Upper lobe of left lung (tissue), 6 donors: ENCODE data around the gene SLC36A2. TPM values are rescaled to one million over a fixed set of nuclear protein-coding genes. Genes with fewer than 3 reads are reported as not detected.

ENCODE experiments used
- ATAC-seq, 2 donors: fragments of 200-7000 bp; cut with Tn5 transposase; one replicate each; pipeline ENCODE4 v1.9.1; 2022; ENCODE audit warnings: mild to moderate bottlenecking in 2 of 2, moderate library complexity in 2 of 2; ENCODE audit not compliant: low FRiP score in 2 of 2
- DNase-seq, 2 donors: peaks; one replicate each; pipeline ENCODE4 v3.0.0-alpha.2; 2019 to 2020
- H3K27ac ChIP-seq, 4 donors: fragments of 200-600 bp; sonication (generic); one replicate each; pipeline ENCODE4 v1.5.1; 2016 to 2019
- H3K27me3 ChIP-seq, 4 donors: fragments of 200-600 bp; sonication (generic); one replicate each; pipeline ENCODE4 v1.5.1; 2017 to 2019
- H3K36me3 ChIP-seq, 4 donors: fragments of 200-600 bp; sonication (generic); one replicate each; pipeline ENCODE4 v1.5.1; 2016 to 2019
- H3K4me1 ChIP-seq, 4 donors: fragments of 200-600 bp; sonication (generic); one replicate each; pipeline ENCODE4 v1.5.1; 2018 to 2019
- H3K4me3 ChIP-seq, 4 donors: fragments of 200-600 bp; sonication (generic); one replicate each; pipeline ENCODE4 v1.5.1; 2017 to 2019; ENCODE audit warnings: mild to moderate bottlenecking in 2 of 4, moderate library complexity in 1 of 4
- H3K9me3 ChIP-seq, 4 donors: fragments of 200-600 bp; sonication (generic); one replicate each; pipeline ENCODE4 v1.5.1; 2018 to 2019
- EP300 ChIP-seq, 4 donors: sonication (generic); formaldehyde crosslinking; IDR thresholded peaks; one replicate each; pipeline ENCODE4 v1.5.1; 2017; ENCODE audit warnings: antibody characterized with exemption in 4 of 4, control low read depth in 2 of 4
- POLR2A ChIP-seq, 4 donors: fragments of 450-650 bp; IDR thresholded peaks; one replicate each; pipeline ENCODE4 v1.5.1; 2016 to 2017; ENCODE audit warnings: antibody characterized with exemption in 4 of 4, mild to moderate bottlenecking in 2 of 4
- POLR2AphosphoS5 ChIP-seq, 2 donors: sonication (generic); formaldehyde crosslinking; IDR thresholded peaks; one replicate each; pipeline ENCODE4 v1.5.1; 2017; ENCODE audit warnings: antibody characterized with exemption in 2 of 2
- WGBS, 2 donors: methylation state at CpG; one replicate each; pipeline ENCODE4 v1.1.5; 2017 to 2018; 5-methylcytosine and 5-hydroxymethylcytosine counted together
- total RNA-seq, 6 donors: library from RNA; depleted of rRNA in 4 of 6; stranded (reverse); fragments of >200 nt in 4 of 6; gene quantifications; one replicate each; pipeline versions ENCODE4 v1.1.0 to v1.2.1, GENCODE V29; 2016 to 2021
- TF ChIP-seq, protein P1 (sequence below), 6 experiments: fragments of 450-650 bp in 4 of 6; fragments of 200-600 bp in 2 of 6; sonication (generic) in 2 of 6; IDR thresholded peaks; one replicate each; pipeline ENCODE4 v1.5.1; 2016 to 2019; ENCODE audit warnings: antibody characterized with exemption in 6 of 6
- donor health status: DM: no; HTN: no; CAD: no; lungs with moderate emphysema.
- donor health status: DM: no; HTN: yes; CAD: no; lungs with severe emphysema.

SLC36A2 gene
- total RNA-seq, 6 donors from 2014 or later, result not detected

DNA sequence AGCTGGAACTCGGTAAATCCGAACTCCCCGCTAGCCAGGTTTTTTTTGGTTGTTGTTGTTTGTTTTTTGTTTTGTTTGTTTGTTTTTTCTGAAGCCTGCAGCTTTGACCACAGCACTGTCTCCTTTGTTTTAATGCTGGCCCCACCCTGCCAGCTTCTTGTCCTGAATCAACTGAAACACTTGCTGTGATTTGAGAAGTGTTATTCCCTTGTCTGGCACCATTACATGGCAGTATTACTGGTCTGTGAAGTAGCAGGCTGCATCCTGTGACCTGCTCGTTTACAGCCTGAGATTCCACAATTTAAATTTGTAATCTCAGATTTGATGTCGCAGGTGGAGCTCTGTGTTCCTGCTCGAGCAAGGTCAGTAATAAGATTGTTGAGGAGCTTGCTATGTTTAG is 1.4 kb upstream of the SLC36A2 start:
- Histone ChIP-seq H3K9me3 (no peaks in the 10 kb centered on the region), H3K4me3 (no peak overlapping the region), H3K36me3 (no peaks in the 10 kb centered on the region), H3K4me1 (peaks cover 0 to 5% (median 0%) of the 10 kb centered on the region in 4 donors), H3K27ac (no peak overlapping the region), H3K27me3 (peaks cover 0 to 2% (median 0%) of the 10 kb centered on the region in 4 donors)
- WGBS, 2 donors, result 46 to 48% methylated on average over 6 of the region's 6 CpGs
- DNase-seq (no peak), ATAC-seq (no peak)
- TF ChIP-seq POLR2AphosphoS5 (IDR thresholded peaks at IDR 0.05), result no peak
- no peak for TF ChIP-seq POLR2A (IDR thresholded peaks at IDR 0.05)
- TF ChIP-seq EP300 (IDR thresholded peaks at IDR 0.05), result no peak
- TF ChIP-seq, protein P1, sequence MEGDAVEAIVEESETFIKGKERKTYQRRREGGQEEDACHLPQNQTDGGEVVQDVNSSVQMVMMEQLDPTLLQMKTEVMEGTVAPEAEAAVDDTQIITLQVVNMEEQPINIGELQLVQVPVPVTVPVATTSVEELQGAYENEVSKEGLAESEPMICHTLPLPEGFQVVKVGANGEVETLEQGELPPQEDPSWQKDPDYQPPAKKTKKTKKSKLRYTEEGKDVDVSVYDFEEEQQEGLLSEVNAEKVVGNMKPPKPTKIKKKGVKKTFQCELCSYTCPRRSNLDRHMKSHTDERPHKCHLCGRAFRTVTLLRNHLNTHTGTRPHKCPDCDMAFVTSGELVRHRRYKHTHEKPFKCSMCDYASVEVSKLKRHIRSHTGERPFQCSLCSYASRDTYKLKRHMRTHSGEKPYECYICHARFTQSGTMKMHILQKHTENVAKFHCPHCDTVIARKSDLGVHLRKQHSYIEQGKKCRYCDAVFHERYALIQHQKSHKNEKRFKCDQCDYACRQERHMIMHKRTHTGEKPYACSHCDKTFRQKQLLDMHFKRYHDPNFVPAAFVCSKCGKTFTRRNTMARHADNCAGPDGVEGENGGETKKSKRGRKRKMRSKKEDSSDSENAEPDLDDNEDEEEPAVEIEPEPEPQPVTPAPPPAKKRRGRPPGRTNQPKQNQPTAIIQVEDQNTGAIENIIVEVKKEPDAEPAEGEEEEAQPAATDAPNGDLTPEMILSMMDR (IDR thresholded peaks at IDR 0.05), result no peak

DNA sequence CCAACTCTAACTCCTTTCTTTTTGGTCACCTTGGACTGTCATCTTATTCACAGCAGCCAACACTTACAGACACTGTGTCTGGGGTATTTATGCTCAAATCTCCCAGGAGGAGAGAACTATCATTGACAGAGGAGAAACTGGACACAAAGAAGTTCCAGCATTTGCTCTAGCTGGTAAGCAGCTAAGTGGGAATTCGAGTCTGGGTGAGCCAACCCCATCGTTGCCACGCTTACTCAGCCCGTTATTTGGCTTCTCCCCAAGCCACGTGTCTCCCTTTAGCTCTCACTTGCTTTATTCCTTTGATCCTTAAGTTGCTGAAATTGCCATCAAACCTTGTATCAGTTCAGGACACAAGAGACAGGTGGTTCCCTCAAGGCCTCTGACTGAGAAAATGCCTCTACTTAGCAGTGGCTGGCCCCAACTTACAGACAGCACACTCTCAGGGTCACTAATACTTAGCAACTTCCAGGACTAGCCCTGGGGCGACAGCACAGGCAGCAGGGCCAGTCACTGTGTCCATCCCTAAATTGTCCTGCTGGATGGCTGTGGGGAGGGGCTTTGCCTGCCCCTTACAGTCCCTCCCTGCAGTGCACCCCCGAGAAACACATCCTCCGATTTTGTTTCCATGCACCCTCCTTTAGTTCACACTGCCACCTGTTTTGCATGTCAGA is 1.4 kb downstream of the SLC36A2 start:
- H3K27ac ChIP-seq, result no peak overlapping the region
- H3K4me3 ChIP-seq, result no peak overlapping the region
- no peak for TF ChIP-seq EP300 (IDR thresholded peaks at IDR 0.05)
- no peak for TF ChIP-seq POLR2AphosphoS5 (IDR thresholded peaks at IDR 0.05)
- TF ChIP-seq POLR2A (IDR thresholded peaks at IDR 0.05), result no peak
- TF ChIP-seq, protein P1 (IDR thresholded peaks at IDR 0.05), result no peak
- DNase-seq, result no peak
- H3K27me3 ChIP-seq, result peaks cover 0 to 2% (median 0%) of the 10 kb centered on the region in 4 donors
- H3K4me1 ChIP-seq, result peaks cover 0 to 5% (median 0%) of the 10 kb centered on the region in 4 donors
- WGBS, 2 donors, result 32 to 53% methylated on average over 7 to 8 of the region's 8 CpGs
- ATAC-seq, result no peak
- H3K9me3 ChIP-seq, result no peaks in the 10 kb centered on the region
- no peaks in the 10 kb centered on the region for H3K36me3 ChIP-seq

DNA sequence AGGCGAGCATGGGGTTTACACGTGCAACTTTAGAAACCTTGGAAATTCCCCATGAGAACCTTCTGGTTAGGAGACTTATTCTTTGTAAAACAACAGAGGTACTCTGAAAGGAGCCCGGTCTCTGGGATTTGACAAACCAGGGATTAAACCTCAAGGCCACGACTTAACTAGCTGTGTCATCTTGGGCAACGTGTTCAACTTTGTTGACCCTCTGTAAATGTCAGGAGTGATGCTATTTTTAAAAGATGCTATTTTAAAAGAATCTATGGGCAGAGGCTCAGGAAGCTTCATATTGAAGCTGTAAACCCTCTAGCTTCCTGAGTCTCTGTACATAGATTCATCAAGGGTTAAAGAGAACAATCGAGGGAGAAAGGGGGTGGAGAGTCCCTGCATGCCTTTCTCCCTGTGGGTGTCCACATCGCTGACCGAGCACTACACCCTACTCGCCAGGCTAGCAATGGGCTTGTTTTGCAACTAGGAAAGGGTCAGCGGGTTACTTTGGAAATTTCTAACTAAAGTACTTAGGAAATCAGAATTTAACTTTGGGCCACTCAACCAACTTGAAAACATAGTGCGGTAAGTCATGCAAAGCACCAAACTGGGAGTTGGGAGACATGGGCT is 2.1 kb downstream of the SLC36A2 start:
- no peak for DNase-seq
- Histone ChIP-seq H3K9me3 (no peaks in the 10 kb centered on the region), H3K4me3 (no peak overlapping the region), H3K36me3 (no peaks in the 10 kb centered on the region), H3K27ac (no peak overlapping the region), H3K4me1 (peaks cover 0 to 5% (median 0%) of the 10 kb centered on the region in 4 donors), H3K27me3 (peaks cover 0 to 2% (median 0%) of the 10 kb centered on the region in 4 donors)
- no peak for ATAC-seq
- TF ChIP-seq, protein P1 (IDR thresholded peaks at IDR 0.05), result no peak
- TF ChIP-seq EP300 (IDR thresholded peaks at IDR 0.05) (no peak), POLR2AphosphoS5 (IDR thresholded peaks at IDR 0.05) (no peak), POLR2A (IDR thresholded peaks at IDR 0.05) (no peak)
- WGBS, 2 donors, result 26 to 30% methylated on average over 11 of the region's 11 CpGs

DNA sequence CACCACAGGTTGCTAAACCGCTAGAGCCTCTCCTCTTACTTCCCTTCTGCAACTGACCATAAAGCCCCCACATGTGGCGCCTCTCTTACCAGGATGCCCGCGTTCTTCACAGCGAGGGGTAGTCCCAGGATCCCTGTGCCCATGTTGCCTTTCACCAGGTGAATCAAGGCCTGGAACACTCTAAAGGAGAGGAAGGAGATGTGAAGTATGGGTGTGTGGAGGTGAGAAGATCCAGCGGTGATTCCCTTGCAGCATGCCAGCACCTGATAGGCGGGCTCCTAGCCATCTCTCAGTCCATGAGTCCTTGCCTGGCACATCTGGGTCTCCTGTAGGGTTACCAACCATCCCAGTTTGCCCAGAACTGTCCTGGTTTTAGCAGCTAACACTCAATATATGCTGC is 3.3 kb downstream of the SLC36A2 start:
- peaks cover 0 to 5% (median 0%) of the 10 kb centered on the region in 4 donors for H3K4me1 ChIP-seq
- WGBS, 2 donors, result 84 to 86% methylated on average over 6 to 7 of the region's 7 CpGs
- DNase-seq (no peak), ATAC-seq (no peak)
- no peaks in the 10 kb centered on the region for H3K36me3 ChIP-seq
- H3K4me3 ChIP-seq, result no peak overlapping the region
- H3K27me3 ChIP-seq, result peaks cover 0 to 2% (median 0%) of the 10 kb centered on the region in 4 donors
- TF ChIP-seq EP300 (IDR thresholded peaks at IDR 0.05), result no peak
- TF ChIP-seq, protein P1 (IDR thresholded peaks at IDR 0.05), result no peak
- no peak for TF ChIP-seq POLR2AphosphoS5 (IDR thresholded peaks at IDR 0.05)
- TF ChIP-seq POLR2A (IDR thresholded peaks at IDR 0.05), result no peak
- no peaks in the 10 kb centered on the region for H3K9me3 ChIP-seq
- H3K27ac ChIP-seq, result no peak overlapping the region
